Left renal cortex interstitium (tissue), 4 donors: ENCODE data around the gene SOCS3. TPM values are rescaled to one million over a fixed set of nuclear protein-coding genes. Genes with fewer than 3 reads are reported as not detected.

Experiments used
- DNase-seq, 4 donors: peaks; one replicate each; pipeline ENCODE4 v3.0.0-alpha.2; 2013; ENCODE audit warnings: low read depth in 4 of 4, low spot score in 2 of 4, missing footprints in 1 of 4
- polyA plus RNA-seq, 4 donors: library from polyadenylated mRNA; unstranded; fragments of 120-200 nt; gene quantifications; one replicate each; pipeline ENCODE4 v1.2.1, GENCODE V29; 2013; ENCODE audit not compliant: insufficient read length in 4 of 4

The SOCS3 gene
- polyA plus RNA-seq, 4 donors = 6.9 to 43.3 (median 8.7) TPM

- DNase-seq = no peak
Observed at GRCh38 chr17:78391051-78391431, 31.2 kb upstream of the SOCS3 start.

GRCh38 chr17:78390241-78391050, 30.6 kb upstream of the SOCS3 start:
- no peak for DNase-seq

GRCh38 chr17:78387977-78388941, 28.4 kb upstream of the SOCS3 start:
- no peak for DNase-seq

GRCh38 chr17:78384479-78385175, 24.8 kb upstream of the SOCS3 start:
- no peak for DNase-seq

- no peak for DNase-seq
Observed at GRCh38 chr17:78383725-78384471, 24.0 kb upstream of the SOCS3 start.

- no peak for DNase-seq
Observed at GRCh38 chr17:78381601-78382232, 21.8 kb upstream of the SOCS3 start.

GRCh38 chr17:78380370-78380769, 20.5 kb upstream of the SOCS3 start:
- no peak for DNase-seq

GRCh38 chr17:78379131-78379491, 19.2 kb upstream of the SOCS3 start:
- DNase-seq = no peak

GRCh38 chr17:78378225-78379130, 18.6 kb upstream of the SOCS3 start, which contains the start of gene PGS1:
TSS of gene PGS1 (plus strand) at chr17:78378649. CDS start at chr17:78378666, 17 bp downstream.
- DNase-seq = peak in 2 of 4 donors; percentile 66 to 75

- no peak for DNase-seq
Observed at GRCh38 chr17:78377858-78378224, 18.0 kb upstream of the SOCS3 start.

- DNase-seq = no peak
Observed at GRCh38 chr17:78376161-78376560, 16.3 kb upstream of the SOCS3 start.

- DNase-seq = no peak
Observed at GRCh38 chr17:78375401-78376151, 15.7 kb upstream of the SOCS3 start.

GRCh38 chr17:78374631-78375274, 14.9 kb upstream of the SOCS3 start:
- DNase-seq = no peak

- no peak for DNase-seq
Observed at GRCh38 chr17:78374189-78374588, 14.3 kb upstream of the SOCS3 start.

- DNase-seq = no peak
Observed at GRCh38 chr17:78372841-78373240, 13.0 kb upstream of the SOCS3 start.

GRCh38 chr17:78371056-78371455, 11.2 kb upstream of the SOCS3 start:
- no peak for DNase-seq

- no peak for DNase-seq
Observed at GRCh38 chr17:78369791-78370381, 10.0 kb upstream of the SOCS3 start.
